Activated CD8-positive, alpha-beta memory T cell treated with anti-CD3 and anti-CD28 coated beads, Interleukin-2, amount 10 ng/mL, durations not matched to agents 7 days and 5 days (primary cell): ENCODE measurements around the gene CD209. TPM values are rescaled to one million over a fixed set of nuclear protein-coding genes. Genes with fewer than 3 reads are reported as not detected.
"Not testable (repeated sequence)": the region's sequence is repeated elsewhere in the genome, so short reads cannot be mapped to it uniquely, and the experiment has no call there.

Experiments used
- ATAC-seq: fragments of 150-1000 bp; cut with Tn5 transposase; one replicate; pipeline ENCODE4 v1.10.0; 2021; ENCODE audit warnings: moderate library complexity
- CTCF ChIA-PET: fragments of 350-600 bp; sonication (Branson Sonifier 250); formaldehyde crosslinking; loops from one replicate; lab custom pipeline; 2021; ENCODE audit warnings: antibody characterized with exemption; lab: Charles Lee
- DNase-seq: peaks from one replicate; pipeline ENCODE4 v3.0.0-alpha.2; 2020
- H3K27ac Mint-ChIP-seq: one replicate; pipeline ENCODE4 v1.8.0; 2021; ENCODE audit warnings: mild to moderate bottlenecking, mixed read lengths
- H3K27me3 Mint-ChIP-seq: one replicate; pipeline ENCODE4 v1.8.0; 2021; ENCODE audit warnings: mixed read lengths
- H3K36me3 Mint-ChIP-seq: one replicate; pipeline ENCODE4 v1.8.0; 2021; ENCODE audit warnings: mild to moderate bottlenecking, mixed read lengths
- H3K4me1 Mint-ChIP-seq: one replicate; pipeline ENCODE4 v1.8.0; 2021; ENCODE audit warnings: mixed read lengths
- H3K4me3 Mint-ChIP-seq: one replicate; pipeline ENCODE4 v1.8.0; 2021; ENCODE audit warnings: mild to moderate bottlenecking, moderate library complexity, mixed read lengths
- H3K9me3 Mint-ChIP-seq: one replicate; pipeline ENCODE4 v1.8.0; 2022; ENCODE audit warnings: low read depth, mixed read lengths
- total RNA-seq, 2 experiments: library from RNA; stranded (reverse); gene quantifications; one replicate each; pipeline ENCODE4 v1.2.3, GENCODE V29; 2021

CD209 gene
- total RNA-seq, 2 experiments from 2014 or later, result not detected

DNA sequence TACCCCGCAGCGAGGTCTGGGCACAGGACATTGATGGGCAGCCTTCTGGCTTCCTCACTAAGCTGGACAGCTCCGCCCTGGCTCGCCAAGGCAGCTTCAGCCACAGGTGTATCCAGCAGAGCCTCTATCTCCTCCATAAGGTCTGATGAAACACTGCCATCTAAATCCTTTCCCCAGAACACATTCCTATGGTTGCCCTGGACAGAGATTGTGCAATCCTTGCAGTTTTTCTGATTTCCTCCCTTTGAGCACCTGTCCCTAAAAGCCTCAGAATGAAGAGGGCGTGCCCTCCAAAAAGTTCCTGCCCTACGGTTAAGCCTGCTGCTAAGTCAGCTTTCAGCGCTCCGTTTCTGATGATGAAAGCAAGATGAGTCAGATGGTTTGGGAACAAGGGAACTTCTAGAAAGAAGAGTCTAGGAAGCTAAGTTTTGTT, 36.7 kb upstream of the CD209 start:
- Mint-ChIP-seq H3K4me3 (no peak overlapping the region), H3K27ac (no peak overlapping the region), H3K9me3 (no peaks in the 10 kb centered on the region), H3K4me1 (no peaks in the 10 kb centered on the region), H3K27me3 (peaks cover 57% of the 10 kb centered on the region), H3K36me3 (no peaks in the 10 kb centered on the region)
- CTCF ChIA-PET, result no interaction called here
- DNase-seq (no peak), ATAC-seq (no peak)

DNA sequence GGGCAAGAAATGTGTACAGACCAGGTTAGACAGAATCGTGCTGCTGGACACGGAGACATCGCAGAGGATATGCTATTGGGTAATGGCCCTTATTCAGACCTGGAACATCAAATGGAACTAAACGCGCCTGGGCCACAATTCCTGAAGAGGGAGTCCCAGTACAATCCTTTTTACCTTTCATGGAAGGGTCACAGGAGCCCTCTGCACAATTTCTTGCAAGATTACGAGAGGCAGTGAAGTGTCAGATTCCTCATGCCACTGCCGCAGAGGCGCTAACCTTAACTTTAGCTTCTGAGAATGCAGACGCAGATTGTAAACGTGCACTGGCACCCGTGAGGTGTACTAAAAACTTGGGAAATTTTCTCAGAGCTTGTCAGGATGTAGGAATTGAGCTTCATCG, 33.8 kb upstream of the CD209 start:
- Mint-ChIP-seq H3K27ac (no peak overlapping the region), H3K9me3 (no peaks in the 10 kb centered on the region), H3K27me3 (peaks cover 43% of the 10 kb centered on the region), H3K4me3 (no peak overlapping the region), H3K4me1 (no peaks in the 10 kb centered on the region), H3K36me3 (no peaks in the 10 kb centered on the region)
- DNase-seq (no peak), ATAC-seq (no peak)
- CTCF ChIA-PET, result no interaction called here

DNA sequence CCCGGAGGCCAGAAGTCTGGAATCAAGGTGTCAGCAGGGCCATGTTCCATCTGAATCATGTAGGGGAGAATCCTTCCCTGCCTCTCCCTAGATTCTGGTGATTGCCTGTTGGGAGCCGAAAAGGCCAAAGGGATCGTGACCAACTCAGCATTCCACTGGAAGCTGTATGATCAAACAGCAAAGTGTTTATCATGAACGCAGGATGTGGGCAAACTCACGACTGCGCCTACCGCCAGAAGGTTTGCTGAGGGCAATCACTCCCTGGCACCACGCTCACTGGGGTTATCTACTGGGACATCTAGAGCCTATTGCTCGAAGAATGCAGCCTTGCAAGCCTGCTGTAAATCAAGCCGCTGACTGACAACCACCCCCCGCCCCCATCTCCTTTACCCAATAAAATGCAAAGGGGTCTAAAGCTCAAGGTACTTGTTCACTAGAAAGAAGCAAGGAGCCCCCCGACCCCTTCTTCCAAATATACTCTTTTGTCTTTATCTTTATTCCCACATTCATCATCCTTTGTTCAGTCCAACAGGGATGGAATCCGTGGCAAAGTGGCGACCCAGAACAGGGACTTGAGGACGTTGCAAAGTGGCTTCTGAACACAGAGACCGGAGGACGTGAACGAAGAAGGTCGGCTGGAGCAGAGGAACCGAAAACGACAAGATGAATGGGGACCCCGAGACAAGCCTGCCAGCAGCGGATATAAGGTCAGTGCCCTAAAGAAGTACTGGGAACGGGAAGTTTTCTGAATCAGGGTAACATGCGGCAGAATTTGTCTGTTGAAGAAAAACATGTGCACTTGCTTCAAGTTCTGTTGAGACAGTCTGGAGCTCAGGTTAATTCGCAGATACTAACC, 32.5 kb upstream of the CD209 start:
- H3K27ac Mint-ChIP-seq, result no peak overlapping the region
- no peaks in the 10 kb centered on the region for H3K9me3 Mint-ChIP-seq
- CTCF ChIA-PET, result no interaction called here
- H3K27me3 Mint-ChIP-seq, result peaks cover 37% of the 10 kb centered on the region
- H3K4me3 Mint-ChIP-seq, result no peak overlapping the region
- H3K36me3 Mint-ChIP-seq, result no peaks in the 10 kb centered on the region
- H3K4me1 Mint-ChIP-seq, result no peaks in the 10 kb centered on the region
- ATAC-seq (no peak), DNase-seq (no peak)

DNA sequence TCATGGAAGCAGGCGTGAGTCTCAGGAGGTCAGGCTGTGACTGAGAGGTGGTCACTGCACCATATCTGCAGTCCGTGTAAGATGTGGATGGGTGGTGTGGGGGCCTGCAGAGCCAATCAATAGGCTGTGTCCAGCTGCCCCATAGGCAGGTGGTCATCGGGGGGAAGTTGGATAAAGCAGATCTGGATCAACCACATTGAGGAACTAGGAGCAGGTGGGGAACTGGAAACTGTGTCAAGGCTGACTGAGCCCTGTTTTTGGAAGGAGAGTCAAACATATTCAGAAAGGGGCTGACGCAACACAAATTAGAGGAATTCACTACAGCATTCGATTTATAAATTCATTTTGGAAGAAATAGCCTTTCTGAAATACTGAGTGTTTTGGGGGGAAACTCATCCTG, 30.7 kb upstream of the CD209 start:
- no peak for DNase-seq
- CTCF ChIA-PET, result interaction anchor here (0.8 kb wide), 1 partner anchor 210 kb away, joined by 3 read pairs; no protein-coding TSS in a partner anchor

DNA sequence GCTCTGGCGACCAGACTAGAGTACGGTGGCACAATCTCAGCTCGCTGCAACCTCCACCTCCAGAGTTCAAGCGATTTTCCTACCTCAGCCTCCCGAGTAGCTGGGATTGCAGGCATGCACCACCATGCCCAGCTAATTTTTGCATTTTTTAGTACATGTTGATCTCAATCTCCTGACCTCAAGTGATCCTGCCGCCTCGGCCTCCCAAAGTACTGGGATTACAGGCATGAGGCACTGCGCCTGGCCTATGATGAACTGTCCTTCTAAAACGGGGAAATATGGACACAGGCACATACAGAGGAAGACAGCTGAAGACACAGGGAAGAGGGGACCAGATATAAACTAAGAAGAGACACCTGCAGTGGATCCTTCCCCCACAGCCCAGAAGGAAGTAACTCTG, 28.4 kb upstream of the CD209 start:
- Mint-ChIP-seq H3K36me3 (no peaks in the 10 kb centered on the region), H3K27me3 (peaks cover 18% of the 10 kb centered on the region), H3K9me3 (no peaks in the 10 kb centered on the region), H3K27ac (no peak overlapping the region), H3K4me3 (no peak overlapping the region), H3K4me1 (peaks cover 17% of the 10 kb centered on the region)
- ATAC-seq (no peak), DNase-seq (no peak)
- CTCF ChIA-PET, result no interaction called here

More for the DNA sequence above, 30.7 kb upstream of the CD209 start:
- no peaks in the 10 kb centered on the region for H3K36me3 Mint-ChIP-seq
- peaks cover 22% of the 10 kb centered on the region for H3K27me3 Mint-ChIP-seq
- H3K27ac Mint-ChIP-seq, result no peak overlapping the region
- H3K4me1 Mint-ChIP-seq, result peaks cover 1% of the 10 kb centered on the region
- no peak for ATAC-seq
- no peak overlapping the region for H3K4me3 Mint-ChIP-seq
- no peaks in the 10 kb centered on the region for H3K9me3 Mint-ChIP-seq

DNA sequence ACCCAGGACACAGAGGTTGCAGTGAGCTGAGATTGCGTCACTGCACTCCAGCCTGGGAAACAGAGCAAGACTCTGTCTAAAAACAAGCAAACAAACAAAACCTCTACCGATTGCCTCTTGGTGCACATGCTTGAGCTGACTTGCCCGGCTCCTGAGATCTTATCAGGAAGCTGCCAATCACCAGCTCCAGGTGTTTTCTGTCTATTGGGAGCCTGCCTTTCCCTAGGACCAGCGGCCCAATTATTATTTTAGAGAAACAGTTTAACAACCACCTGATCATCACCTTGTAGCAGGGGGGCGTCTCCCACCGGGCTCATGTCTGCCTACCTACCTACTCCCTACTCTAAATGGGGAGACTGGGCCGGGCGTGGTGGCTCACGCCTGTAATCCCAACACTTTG, 26.5 kb upstream of the CD209 start:
- H3K36me3 Mint-ChIP-seq, result no peaks in the 10 kb centered on the region

DNA sequence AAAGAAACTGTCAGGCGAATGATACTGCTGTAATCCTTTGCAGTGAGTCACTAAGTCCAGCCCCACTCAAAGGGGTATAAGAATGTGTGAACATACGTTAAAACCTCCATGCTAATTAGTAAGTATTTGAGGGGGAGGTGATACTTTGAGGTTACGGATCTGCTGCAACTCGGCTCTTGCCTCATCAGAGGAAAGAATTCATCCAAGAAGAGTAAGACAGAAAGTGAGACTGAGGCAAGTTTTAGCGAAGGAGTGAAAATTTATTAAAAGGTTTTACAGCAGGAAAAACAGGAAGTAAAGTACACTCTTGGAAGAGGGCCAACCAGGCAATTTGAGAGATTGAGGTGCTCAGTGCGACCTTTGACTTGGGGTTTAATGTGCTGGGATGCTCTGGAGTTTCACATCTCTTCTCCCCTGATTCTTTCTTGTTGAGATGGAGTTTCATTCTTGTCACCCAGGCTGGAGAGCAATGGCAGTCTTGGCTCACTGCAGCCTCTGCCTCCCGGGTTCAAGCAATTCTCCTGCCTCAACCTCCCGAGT, 25.5 kb upstream of the CD209 start:
- Mint-ChIP-seq H3K4me3 (peak overlapping the region; percentile 11), H3K27ac (peak overlapping the region; percentile 27), H3K9me3 (no peaks in the 10 kb centered on the region), H3K4me1 (peaks cover 17% of the 10 kb centered on the region), H3K36me3 (no peaks in the 10 kb centered on the region), H3K27me3 (peaks cover 21% of the 10 kb centered on the region)
- peak; percentile 43 for DNase-seq
- CTCF ChIA-PET, result no interaction called here
- ATAC-seq, result peak; percentile 83

More for the DNA sequence above, 26.5 kb upstream of the CD209 start:
- H3K27ac Mint-ChIP-seq, result no peak overlapping the region
- H3K27me3 Mint-ChIP-seq, result peaks cover 23% of the 10 kb centered on the region
- CTCF ChIA-PET, result interaction anchor here (0.6 kb wide), 1 partner anchor 515 kb away, joined by 3 read pairs; no protein-coding TSS in a partner anchor
- ATAC-seq, result no peak
- H3K4me3 Mint-ChIP-seq, result no peak overlapping the region
- no peak for DNase-seq
- peaks cover 17% of the 10 kb centered on the region for H3K4me1 Mint-ChIP-seq
- no peaks in the 10 kb centered on the region for H3K9me3 Mint-ChIP-seq

DNA sequence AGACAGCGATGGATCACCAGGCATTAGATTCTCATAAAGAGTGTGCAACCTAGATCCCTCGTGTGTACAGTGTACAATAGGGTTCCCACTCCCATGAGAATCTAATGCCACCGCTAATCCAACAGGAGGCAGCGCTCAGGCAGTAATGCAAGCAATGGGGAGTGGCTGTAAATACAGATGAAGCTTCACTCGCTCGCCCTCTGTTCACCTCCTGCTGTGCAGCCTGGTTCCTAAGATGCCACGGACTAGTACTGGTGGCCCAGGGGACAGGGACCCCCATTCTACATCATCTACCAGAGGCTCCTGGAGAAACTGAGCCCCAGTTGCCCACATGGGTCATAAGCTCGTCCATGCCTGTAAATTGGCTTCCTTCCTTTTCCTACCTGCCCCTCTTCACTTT, 23.7 kb upstream of the CD209 start:
- ATAC-seq, result no peak
- Mint-ChIP-seq H3K4me1 (peaks cover 17% of the 10 kb centered on the region), H3K27ac (no peak overlapping the region), H3K9me3 (no peaks in the 10 kb centered on the region), H3K36me3 (no peaks in the 10 kb centered on the region), H3K4me3 (no peak overlapping the region), H3K27me3 (peaks cover 22% of the 10 kb centered on the region)
- CTCF ChIA-PET, result interaction anchor here (1.1 to 1.5 kb wide), 2 partner anchors 119 to 203 kb away, joined by 3 read pairs; no protein-coding TSS in a partner anchor
- no peak for DNase-seq

DNA sequence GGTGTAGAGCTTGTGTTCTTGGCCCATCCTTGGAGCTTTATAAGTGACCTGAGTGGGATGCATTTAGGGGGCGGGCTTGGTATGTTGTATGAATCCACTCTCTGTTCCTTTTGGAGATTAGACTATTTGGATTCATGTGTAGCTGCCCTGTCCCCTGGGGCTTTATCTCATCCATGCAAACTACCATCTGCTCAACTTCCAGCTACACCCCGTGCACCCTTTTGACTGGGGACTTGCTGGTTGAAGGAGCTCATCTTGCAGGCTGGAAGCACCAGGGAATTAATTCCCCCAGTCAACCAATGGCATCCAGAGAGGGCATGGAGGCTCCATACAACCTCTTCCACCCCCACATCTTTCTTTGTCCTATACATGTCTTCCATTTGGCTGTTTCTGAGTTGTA, 21.8 kb upstream of the CD209 start:
- Mint-ChIP-seq H3K4me1 (peaks cover 17% of the 10 kb centered on the region), H3K27me3 (peaks cover 20% of the 10 kb centered on the region), H3K9me3 (no peaks in the 10 kb centered on the region), H3K27ac (no peak overlapping the region), H3K4me3 (no peak overlapping the region), H3K36me3 (no peaks in the 10 kb centered on the region)
- CTCF ChIA-PET, result interaction anchor here (0.8 kb wide), 1 partner anchor 88 kb away, joined by 3 read pairs; the partner anchor contains the start of gene TRAPPC5
- ATAC-seq (no peak), DNase-seq (no peak)

DNA sequence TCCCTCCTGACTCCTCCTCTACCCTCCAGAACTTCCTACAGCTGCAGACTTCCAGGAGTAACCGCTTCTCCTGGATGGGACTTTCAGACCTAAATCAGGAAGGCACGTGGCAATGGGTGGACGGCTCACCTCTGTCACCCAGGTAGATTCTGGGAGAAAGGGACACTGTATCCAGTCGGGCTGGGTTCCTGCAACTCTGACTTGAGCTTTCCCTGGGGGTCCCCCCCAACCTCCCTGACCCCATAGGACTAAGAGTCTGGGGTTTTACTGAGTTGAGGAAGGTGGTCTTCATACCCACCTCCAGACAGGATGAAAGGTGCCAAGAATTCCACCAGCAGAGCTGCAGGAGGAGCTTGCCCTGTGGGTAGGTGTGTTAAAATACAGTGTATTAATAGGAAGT, 20.2 kb upstream of the CD209 start:
- H3K4me3 Mint-ChIP-seq, result no peak overlapping the region
- DNase-seq (no peak), ATAC-seq (no peak)
- CTCF ChIA-PET, result no interaction called here
- H3K36me3 Mint-ChIP-seq, result no peaks in the 10 kb centered on the region
- no peak overlapping the region for H3K27ac Mint-ChIP-seq
- H3K4me1 Mint-ChIP-seq, result peaks cover 10% of the 10 kb centered on the region
- no peaks in the 10 kb centered on the region for H3K9me3 Mint-ChIP-seq
- peaks cover 25% of the 10 kb centered on the region for H3K27me3 Mint-ChIP-seq

DNA sequence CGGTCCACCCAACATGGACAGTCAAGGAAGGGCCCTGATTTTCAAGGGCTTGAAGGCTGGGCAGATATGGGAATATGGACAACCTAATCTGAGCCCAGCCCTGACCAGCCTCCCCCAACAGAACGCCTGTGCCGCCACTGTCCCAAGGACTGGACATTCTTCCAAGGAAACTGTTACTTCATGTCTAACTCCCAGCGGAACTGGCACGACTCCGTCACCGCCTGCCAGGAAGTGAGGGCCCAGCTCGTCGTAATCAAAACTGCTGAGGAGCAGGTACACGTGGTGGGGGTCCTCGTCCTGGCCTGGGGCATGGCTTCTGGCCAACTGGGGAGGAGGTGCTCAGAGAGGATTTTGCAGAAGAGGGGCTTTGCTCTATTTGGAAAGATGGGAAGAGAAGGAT, 19.2 kb upstream of the CD209 start:
- no peaks in the 10 kb centered on the region for H3K9me3 Mint-ChIP-seq
- peaks cover 23% of the 10 kb centered on the region for H3K27me3 Mint-ChIP-seq

DNA sequence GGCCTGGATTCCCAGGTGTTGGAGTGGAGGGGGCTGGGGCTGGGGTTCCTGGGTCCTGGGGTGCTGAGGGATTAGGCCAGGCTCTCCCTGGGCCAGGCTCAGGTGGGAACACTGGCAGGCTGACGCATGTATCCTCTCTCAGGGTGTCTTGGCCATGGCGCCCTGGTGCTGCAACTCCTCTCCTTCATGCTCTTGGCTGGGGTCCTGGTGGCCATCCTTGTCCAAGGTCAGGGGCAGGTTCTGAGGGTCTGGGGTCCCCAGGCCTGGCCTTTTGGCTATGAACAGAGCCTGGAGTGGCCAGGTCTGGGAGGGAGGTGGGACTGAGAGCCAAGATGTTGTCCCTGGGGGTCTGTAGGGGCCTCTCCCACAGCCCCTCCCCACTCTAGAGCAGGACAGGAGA, 17.7 kb upstream of the CD209 start:
- CTCF ChIA-PET, H3K4me1 Mint-ChIP-seq, H3K27ac Mint-ChIP-seq, ATAC-seq, H3K4me3 Mint-ChIP-seq, DNase-seq, H3K36me3 Mint-ChIP-seq, H3K9me3 Mint-ChIP-seq: not testable (repeated sequence)
- H3K27me3 Mint-ChIP-seq, result peaks cover 19% of the 10 kb centered on the region

More for the DNA sequence above, 19.2 kb upstream of the CD209 start:
- no peak for ATAC-seq
- Mint-ChIP-seq H3K36me3 (no peaks in the 10 kb centered on the region), H3K4me3 (no peak overlapping the region), H3K27ac (no peak overlapping the region), H3K4me1 (peaks cover 4% of the 10 kb centered on the region)
- no peak for DNase-seq
- CTCF ChIA-PET, result no interaction called here

DNA sequence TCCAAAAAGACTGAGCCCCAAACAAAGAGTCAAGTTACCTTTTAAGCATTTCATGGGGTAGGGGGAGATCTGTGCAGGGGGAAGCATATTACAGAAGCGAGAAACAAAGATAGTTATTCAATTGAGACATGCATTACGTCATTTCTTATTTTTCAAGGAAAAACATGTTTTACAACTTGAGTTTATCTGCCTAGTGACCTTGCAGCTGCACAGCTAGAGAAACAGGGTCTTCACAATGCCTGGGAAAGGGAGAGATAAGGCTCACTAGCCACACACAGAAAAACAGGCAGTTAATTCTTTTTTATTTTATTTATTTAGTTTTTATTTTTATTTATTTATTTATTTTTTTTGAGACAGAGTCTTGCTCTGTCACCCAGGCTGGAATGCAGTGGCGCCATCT, 16.8 kb upstream of the CD209 start:
- not testable (repeated sequence) for ATAC-seq, H3K4me1 Mint-ChIP-seq, DNase-seq, H3K9me3 Mint-ChIP-seq, H3K4me3 Mint-ChIP-seq, H3K27ac Mint-ChIP-seq, H3K36me3 Mint-ChIP-seq
- peaks cover 12% of the 10 kb centered on the region for H3K27me3 Mint-ChIP-seq
- CTCF ChIA-PET, result interaction anchor here (1.3 kb wide), 1 partner anchor 83 kb away, joined by 4 read pairs; the partner anchor contains the start of gene TRAPPC5

DNA sequence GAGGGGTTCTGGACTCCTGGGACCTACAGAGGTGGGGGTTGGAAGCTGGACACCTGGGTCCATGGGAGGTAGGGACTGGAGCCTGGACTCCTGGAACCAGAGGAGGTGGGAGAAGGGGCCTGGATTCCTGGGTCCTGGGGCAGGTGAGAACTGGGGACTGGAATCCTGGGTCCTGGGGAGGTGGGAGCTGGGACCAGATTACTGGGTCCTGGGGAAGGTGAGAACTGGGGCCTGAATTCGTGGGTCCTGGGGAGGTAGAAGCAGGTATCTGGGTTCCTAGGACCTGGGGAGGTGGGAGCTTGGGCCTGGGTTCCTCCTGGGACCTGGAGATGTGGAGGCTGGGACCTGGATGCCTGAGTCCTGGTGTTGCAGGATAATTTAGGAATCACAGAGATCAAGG, 16.4 kb upstream of the CD209 start:
- DNase-seq, result no peak
- Mint-ChIP-seq H3K9me3 (peaks cover 5% of the 10 kb centered on the region), H3K4me3 (no peak overlapping the region), H3K27me3 (peaks cover 9% of the 10 kb centered on the region), H3K4me1 (no peaks in the 10 kb centered on the region), H3K27ac (no peak overlapping the region), H3K36me3 (no peaks in the 10 kb centered on the region)
- no peak for ATAC-seq
- CTCF ChIA-PET, result interaction anchor here (1.3 kb wide), 1 partner anchor 83 kb away, joined by 4 read pairs; the partner anchor contains the start of gene TRAPPC5
